Activated CD8-positive, alpha-beta memory T cell treated with anti-CD3 and anti-CD28 coated beads, Interleukin-2, amount 50 U/mL, for 1 hour (primary cell): ENCODE results near the gene LRRC47.

Experiments
- DNase-seq: peaks from one replicate; pipeline ENCODE4 v3.0.0-alpha.2; 2020; ENCODE audit errors: extremely low read depth

Gene LRRC47

GRCh38 chr1:3747522-3747848 is 48.8 kb downstream of the LRRC47 start:
- DNase-seq = no peak

- DNase-seq = peak; percentile 47
These were observed 49.3 kb downstream of the LRRC47 start for GRCh38 chr1:3746830-3747521.

DNA sequence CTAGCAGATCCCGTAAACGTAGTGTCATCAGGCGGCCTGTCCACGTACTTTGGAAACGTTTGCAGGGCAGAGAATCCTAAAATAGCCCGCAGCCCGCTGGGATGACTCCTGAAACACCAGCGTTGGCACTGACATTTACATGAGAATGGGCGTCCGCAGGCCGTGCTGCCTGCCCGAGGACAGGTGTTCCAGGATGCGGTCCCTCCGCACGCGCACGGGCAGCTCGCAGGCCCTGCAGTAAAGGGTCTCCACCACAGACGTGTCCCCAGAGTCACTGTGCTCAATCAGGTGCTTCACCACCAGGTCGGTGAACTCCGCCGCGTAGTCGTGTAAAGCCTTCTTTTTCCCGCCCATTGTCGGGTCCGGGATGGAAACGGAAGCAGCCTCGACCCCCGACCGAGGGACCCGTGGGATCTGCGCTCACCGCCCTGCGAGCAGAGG is 49.9 kb downstream of the LRRC47 start:
- no peak for DNase-seq

DNA sequence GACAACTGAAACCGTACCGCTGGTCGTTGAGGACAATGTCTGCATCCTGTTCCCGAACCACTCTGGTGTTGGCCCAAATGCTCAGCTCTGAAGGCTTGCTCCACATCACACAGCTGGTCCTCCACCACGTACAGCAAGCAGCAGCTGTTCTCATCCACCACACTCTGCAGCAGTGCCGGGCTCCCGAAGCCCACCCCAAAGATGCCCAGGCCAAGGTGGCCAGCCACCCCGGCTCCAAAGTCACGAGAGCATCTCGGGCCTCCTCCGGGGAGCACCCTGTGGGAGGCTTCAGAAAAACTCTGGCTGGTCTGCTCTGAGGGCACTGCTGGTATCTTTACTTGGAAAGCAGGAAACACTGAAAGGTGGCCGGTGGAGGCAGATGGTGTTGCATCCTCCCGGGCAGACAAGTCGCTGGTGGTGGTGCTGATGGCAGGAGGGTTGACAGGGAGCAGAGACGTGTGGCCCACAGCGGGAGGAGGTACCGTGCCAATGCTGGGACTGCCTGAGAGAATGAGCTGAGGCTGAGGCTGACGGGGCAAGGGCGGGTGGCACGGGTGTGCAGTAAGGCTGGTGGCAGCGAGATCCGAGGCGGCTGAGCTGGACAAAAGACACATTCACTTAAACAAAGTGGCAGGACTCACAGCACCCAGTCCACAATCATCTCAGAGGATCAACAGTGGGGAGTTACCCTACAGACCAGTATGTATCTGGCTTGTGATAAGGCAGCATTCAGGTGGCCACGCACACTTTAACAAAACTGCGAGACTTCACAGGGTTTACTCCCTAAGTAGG is 50.5 kb downstream of the LRRC47 start:
- no peak for DNase-seq

DNA sequence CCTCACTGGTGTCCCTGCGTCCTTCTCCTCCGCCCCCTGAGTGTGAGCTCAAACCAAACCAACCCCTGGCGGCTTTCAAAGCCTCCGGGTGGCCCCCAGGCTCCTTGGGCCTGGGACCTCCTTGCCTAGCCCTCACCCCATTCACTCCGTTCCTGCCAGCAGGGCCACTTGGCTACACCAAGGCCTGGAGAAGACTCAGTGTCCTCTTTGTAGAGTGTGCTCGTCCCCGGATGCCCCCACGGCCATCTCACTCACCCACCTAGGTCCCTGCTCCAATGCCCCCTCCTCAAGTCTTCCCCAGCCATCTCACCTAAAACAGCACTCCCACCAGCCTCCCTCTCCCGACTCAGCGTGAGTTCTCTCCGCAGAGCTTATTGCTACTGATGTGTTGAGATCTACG is 51.2 kb downstream of the LRRC47 start:
- DNase-seq = no peak

GRCh38 chr1:3744646-3745045 is 51.7 kb downstream of the LRRC47 start:
- no peak for DNase-seq

DNA sequence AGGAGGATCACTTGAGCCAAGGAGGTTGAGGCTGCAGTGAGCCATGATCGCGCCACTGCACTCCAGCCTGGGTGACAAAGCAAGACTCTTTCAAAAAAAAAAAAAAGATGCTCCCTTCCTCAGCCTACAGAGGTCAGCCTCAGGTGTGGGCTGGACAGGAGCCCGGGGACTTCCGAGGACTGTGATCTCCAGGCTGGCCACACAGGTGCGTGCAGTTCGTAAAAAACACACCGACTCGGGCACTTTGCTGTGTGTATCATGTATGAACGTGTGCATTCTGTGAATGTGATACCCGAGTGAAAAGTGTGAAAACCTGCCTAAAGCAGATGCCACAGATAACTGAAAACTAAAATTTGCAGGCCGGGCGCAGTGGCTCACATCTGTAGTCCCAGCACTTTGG is 52.5 kb downstream of the LRRC47 start:
- no peak for DNase-seq

- DNase-seq = no peak
These were observed 52.9 kb downstream of the LRRC47 start for GRCh38 chr1:3743421-3743820.

DNA sequence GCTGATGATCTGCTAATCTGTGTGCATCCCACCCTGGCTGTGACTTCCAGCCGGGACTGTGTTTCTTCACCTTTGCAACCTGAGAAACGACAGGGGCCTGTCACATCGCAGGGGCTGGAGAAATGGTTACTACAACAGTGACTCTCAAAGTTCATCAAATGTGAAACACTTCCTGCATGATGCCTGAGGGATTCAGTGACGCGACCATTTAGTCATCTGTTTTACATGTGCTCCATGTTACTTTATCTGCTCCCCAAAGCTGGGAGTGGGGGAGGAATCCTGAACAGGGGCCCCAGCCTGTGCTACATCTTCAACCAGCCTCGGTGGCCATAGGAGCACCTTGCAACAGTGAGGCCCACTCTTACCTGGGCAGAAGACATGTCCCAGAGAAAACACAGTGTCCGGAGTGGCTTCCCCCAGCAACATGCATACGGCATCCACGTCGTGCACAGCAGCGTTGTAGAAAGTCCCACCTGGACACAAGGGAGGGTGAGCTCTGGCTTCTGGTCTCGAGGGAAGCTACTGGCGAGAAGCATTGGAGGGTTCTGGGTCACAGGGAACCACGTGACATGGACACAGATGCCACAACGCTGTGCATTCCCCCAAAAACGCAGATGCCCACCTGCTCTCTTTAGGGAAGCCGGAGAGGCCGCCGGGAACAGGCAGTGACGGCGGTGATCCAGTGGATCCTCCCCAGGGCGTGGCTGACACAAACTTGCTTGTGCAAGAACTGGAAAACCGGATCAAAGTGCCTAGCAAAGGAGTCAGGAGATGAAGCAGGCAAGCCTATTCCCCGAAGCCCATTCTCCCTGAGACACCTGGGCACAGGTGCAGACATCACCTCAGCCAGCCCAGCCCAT is 53.6 kb downstream of the LRRC47 start:
- no peak for DNase-seq

DNA sequence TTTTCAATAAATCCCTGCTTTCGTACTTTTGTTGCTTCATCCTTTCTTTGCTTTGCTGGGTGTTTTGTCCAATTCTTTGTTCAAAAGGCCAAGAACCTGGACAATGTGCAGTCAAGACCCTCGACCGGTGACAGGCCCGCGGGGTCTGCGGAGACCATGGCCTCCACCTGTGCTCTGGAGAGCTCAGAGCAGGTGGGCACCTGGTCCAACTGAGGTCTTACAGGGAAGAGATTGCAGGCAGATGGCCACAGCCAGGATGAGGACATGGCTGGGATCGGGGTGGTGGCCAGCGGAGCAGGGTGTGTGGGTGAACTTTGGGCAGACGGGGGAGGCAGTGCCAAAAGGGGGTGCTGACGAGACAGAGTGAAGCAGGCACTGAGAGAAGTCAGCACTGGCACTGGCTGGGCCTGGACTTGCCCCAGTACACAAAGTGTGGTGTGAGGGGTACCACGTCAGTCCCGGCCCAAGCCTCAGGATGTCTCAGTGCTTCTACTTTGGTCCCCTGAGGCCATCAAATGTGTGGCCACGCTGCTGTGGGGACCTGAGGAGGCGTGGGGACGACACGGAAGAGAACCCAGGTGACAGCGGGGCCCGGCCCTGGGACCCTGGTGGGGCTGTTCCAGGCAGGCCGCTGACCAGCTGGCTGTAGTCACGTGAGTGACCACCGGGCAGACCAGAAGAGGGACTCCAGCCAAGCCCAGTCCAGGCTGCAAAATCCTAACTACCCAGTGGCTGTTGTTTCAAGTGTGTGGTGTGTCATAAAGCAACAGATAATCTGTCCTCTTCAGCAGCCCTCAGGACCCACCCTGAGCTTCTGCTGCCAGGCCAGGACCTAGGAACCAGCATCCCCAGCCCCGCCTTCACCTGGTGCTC is 54.5 kb downstream of the LRRC47 start:
- DNase-seq = no peak

GRCh38 chr1:3740752-3741151 is 55.5 kb downstream of the LRRC47 start:
- DNase-seq = no peak

- DNase-seq = no peak
These were observed 56.3 kb downstream of the LRRC47 start for GRCh38 chr1:3740042-3740441.

DNA sequence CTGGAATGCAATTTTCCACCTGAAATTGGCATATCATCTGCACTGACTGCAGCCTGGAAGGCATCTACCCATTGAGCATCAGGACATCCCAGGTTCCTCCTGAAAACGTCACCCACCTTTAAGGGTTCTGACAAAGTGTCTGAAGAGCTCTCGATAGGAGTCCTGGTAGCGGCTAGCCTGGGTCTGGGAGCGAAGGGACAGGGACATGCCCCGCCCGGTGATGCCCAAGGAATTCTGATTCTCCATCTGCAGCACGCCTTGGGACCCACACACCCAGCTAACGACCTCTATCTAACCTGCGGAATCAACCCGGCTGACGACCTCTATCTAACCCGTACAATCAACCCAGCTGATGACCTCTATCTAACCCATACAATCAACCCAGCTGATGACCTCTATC is 57.4 kb downstream of the LRRC47 start:
- no peak for DNase-seq

DNA sequence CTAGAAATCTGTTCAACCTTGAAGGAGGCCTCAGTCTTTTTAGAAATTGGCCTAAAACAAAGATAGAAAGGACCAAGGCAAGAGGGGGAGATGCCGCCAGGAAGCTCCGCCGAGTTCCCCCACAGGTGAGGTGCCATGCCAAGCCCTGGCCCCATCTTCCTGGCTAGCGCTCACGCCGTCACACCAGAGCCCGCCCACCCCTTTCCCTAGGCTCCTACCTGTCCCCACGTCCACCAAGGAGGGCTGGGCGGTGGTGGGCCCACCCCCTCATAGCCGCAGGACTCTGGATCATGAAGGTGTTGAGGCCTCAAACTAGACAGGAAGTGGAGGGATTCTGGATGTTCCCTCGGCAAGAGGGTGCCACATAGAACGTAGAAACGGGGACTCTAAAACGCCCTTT is 59.6 kb downstream of the LRRC47 start:
- no peak for DNase-seq

GRCh38 chr1:3736131-3736561 is 60.2 kb downstream of the LRRC47 start:
- DNase-seq = no peak

DNA sequence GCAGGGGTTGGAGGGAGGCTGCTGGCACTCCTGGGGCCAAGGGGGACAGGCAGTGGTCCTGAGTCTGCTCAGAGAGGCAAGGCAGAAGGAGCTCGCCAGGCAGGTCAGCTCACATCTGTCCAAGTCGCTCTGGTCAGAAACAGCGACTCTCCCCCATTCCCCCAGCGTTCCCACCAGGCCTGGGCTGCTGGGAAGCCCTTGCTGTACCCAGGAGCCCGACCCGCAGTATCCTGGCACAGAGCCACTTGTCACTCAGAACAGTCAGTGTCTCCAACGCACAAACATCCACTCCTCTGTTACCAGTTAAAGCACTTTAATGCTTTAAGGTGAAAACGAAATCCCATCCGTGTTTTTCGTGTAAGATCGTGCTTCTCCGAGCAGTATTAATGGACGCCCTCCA is 60.6 kb downstream of the LRRC47 start:
- DNase-seq = no peak

DNA sequence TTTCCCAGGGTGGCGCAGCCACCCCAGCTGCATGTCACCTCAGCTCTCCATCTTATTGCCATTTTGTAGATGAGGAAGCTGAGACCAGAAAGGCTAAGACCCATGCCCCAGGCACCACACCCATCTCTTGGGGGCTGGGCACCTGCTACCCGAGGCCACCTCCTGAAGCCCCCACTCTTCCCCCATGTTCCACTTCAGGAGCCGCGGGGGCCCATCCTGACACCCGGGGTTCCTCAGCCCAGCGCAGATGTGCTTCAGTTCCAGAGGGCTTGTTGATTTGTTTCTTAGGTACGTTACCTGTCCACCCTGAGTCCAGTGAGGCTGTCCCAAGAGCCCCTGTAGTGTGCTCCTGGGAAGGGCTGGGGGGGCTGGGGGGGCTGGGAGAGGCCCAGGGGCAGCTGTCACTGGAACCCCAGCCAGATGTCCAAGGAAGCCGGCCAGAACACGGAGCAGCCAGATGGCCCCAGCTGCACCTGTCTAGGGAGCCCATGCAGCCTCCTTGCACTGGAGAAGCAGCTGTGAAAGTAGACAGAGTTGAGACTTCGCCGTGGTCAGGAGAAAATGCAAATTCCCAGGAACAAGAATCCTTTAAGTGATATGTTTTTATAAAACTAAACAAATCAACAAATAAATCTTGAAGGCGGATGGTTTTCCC is 61.1 kb downstream of the LRRC47 start:
- DNase-seq = no peak

- DNase-seq = no peak
These were observed 61.7 kb downstream of the LRRC47 start for GRCh38 chr1:3734602-3735001.

- no peak for DNase-seq
These were observed 62.3 kb downstream of the LRRC47 start for GRCh38 chr1:3733883-3734589.

DNA sequence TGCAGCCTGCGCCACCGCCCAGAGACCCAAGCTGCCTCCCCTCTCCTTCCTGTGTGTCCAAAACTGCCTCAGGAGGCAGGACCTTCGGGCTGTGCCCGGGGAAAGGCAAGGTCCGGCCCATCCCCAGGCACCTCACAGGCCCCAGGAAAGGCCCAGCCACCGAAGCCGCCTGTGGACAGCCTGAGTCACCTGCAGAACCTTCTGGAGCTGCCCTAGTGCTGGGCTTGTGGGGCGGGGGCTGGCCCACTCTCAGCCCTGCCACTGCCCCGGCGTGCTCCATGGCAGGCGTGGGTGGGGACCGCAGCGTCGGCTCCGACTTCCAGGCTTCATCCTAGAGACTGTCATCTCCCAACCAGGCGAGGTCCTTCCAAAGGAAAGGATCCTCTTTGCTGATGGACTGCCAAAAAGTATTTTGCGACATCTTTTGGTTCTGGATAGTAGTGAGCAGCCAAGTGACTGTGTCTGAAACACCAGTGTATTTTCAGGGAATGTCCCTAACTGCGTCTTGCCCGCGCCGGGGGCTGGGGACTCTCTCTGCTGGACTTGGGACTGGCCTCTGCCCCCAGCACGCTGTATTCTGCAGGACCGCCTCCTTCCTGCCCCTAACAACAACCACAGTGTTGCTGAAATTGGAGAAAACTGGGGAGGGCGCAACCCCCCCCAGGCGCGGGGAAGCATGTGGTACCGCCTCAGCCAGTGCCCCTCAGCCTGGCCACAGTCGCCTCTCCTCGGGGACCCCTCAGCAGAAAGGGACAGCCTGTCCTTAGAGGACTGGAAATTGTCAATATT is 63.0 kb downstream of the LRRC47 start:
- no peak for DNase-seq
